SKM-1 treated with dmso at 0.1 percent for 144 hours (cell line): ENCODE results near the gene HEG1.

ENCODE experiments used
- DNase-seq: peaks from one replicate; lab custom pipeline; 2025; ENCODE audit not compliant: unreplicated experiment; lab: John Stamatoyannopoulos, UW

Gene HEG1

DNA sequence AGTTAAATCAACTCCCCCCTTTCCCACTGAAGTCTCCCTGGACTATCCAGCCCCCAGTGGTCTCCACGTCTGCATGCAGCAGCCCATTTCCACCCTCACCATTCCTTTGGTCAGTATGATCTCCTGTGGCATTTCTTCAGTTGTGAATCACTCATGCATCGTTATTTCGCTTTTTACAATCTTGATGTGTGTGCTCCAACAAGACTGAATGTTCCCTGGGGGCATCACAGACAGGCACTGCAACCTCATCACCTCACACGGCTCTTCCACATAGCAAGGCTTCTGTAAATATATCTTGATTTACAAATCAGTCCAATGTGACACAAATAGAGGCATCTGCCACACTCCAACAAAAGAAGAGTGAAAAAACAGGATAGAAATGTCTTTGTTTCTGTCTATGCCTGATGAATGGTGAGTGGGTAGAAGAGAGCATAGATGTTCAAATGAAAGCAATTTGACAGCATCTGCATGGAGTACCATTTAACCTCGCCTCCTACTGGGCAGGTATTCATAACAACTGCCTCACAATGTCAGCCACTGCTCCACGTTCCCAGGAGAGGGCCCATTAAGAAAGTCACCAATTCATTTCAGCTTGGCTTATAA is 5.2 kb downstream of the HEG1 start:
- no peak for DNase-seq

DNA sequence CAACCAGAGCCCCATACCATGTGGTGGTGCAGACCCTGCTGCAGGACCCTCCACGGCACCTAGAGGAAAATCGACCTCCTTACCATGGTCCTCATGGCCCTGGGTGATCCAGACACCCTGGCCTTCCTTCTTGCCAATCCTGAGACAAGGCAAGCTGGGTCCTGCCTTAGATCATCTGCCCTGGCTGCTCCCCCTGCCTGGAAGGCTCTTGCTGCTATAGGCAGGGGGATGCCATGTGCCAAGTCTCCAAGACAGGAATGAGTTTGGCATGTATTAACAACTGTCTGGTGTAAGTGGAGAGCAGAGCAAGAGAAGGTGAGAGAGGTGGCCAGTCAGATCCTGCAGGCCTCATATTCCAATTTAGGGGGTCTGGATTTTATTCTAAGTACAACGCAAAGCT is 7.5 kb downstream of the HEG1 start:
- DNase-seq: no peak

DNA sequence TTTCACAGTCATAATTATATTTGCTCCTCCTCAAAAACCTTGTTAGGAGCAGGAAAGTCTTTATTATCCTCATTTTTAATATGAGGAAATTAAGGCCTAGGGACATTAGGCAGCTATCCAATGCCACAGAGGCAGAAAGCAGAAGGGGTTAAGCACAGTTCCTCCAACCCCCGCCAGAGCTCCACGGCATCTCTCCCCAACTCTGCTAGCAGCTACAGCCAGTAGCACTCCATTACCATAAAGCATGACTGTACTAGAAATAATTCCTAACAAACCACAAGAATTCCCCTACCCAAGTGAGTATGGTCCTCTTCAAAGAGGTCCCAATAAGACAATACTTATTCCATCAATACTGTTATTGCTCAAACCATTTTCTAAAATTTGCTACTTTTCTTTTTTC is 9.8 kb downstream of the HEG1 start:
- no peak for DNase-seq

DNA sequence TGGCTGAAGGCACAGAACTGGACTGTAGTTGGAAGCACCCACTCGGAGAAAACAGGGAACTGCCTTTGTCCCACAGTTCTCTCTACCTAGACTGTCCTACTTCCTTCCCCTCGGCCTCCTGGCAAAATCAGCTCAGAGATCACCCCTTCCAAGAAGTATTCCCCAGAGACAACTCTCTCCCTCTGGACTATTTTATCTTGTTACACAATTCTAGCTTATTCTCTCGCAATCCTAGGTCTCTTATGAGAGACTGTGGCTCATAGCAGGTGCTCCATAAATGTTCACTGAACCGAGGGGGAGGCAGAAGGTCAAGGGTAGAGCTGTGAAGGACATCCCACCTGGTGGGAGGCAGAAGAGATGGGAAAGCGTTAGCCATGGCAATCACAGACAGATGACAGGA is 10.6 kb downstream of the HEG1 start:
- no peak for DNase-seq

DNA sequence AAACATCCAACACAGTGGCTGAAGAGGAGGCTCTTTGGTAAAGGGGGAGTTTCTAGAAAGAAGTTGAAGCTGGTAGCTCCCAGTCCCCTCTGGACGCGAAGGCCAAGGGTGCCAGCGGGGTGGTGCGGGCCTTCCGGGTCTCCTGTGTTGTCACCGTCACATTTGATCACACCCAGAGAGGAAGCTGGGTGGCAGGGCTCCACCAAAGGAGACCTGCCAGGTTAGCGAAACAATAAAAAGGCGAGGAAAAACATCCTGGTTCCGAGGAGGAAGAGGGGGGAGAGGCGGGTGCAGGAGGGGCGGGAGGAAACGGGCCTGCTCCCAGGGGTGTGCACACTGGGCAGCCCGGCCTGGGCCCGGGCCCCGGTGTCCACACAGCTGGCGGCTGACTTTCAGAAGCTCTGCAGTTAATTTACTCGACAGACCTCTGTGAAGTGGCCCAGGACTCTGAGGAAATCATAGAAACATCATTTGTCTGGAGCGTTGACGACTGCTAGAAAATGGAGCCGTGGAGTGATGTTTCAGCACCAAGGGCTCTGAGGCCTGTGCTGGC is 12.1 kb downstream of the HEG1 start:
- no peak for DNase-seq

DNA sequence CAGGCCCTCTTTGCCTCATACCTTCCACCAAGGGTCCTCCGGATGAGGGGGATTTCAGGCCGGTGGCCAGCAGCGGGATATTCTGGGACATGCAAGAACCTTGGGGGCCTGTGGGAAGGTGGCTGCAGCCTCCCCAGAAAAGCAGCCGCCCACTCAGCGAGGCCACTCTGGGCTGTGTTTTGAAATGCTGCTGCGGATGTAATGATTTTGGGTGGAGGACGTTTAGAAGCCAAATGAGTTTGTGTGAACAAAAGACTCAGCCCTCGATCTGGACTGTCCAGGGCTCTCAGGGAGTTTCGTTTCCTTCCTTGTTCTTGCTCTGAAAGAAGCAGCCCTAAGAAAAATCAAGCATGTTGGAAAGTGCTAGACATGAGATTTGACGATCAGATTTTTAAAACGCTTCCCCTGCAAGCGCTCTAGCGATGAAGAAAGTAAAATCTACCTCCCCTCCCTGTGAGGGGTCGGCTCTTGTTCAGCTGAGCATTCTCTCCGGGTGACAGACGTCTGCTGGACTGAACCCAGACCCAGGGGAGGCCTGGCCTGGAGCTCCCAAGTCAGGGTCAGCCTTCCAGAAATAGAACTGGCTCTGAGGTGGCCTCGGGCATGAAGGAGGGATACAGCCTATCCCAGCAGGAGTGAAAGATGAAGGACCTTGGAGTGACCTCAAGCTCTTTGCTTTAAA is 12.9 kb downstream of the HEG1 start:
- DNase-seq: no peak

DNA sequence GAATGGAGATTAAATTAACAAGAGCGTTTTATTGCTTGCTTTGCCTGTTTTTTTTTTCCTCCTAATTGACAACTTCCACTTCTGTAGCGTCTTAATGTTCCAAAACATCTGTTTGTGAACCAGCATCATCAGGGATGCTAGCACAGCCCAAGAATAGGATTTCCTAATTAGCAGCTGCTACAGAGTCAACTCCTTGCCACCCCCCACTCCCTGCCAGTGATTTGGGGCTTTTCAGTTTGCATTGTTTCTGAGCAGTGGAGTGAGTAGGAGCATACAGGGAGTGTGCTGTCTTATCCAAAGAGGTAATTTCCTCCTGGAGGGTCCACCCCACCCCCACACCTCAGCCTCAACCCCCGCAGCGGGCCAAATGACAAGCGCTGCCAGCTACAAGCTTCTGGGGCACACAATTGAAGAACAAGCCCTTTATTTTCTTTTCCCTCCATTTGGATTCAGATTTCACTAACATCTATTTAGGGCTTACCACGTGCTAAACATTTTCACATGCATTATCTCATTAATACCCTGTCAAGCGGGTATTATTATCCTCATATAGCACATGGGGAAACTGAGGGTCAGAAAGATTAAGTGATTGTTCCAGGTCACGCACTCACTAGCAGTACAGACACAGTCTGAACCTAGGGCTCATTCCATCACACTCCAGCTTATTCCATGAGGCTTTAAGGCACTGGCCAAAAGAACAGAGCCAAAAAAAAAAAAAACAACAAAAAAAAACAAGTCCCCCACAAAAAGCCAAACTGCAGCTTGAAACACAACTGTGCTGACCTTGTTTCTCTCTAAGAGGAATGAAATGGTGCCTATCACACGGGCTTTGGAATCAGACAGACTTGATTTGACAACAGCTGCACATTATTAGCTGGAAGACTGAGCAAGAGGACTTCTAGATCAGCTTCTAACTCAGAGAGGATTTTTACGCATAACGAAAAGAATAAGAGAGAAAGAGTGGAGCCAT is 16.4 kb downstream of the HEG1 start:
- DNase-seq: no peak

DNA sequence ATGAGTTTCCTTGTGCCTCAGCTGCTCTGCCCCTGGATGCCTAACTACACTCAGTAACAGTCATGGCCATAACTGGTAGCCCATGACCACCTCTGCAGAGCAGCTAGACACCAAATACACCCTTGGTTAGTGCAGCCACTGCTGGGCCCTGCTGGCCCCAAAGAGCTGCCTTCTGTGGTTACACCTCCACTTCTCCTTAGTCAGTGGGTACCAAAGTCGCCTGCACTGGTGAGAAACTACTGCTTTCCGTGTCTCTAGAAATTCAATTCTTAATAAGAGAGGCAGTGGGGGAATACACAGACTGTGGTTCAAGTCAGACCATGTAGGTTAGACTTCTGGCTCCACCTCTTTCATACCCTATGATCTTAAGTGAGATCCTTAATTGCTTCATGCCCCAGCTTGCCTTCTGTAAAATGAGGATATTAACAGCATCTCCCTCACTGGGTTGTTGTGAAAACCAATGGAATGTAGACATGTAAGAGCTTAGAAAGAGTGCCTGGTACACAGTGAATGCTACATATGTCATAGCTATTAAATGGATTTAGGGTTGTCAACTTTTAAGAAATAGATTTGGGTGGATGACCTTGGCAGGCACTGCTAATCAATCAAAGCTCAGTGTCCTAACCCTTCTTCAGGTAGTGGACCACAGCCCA is 18.2 kb downstream of the HEG1 start:
- no peak for DNase-seq

DNA sequence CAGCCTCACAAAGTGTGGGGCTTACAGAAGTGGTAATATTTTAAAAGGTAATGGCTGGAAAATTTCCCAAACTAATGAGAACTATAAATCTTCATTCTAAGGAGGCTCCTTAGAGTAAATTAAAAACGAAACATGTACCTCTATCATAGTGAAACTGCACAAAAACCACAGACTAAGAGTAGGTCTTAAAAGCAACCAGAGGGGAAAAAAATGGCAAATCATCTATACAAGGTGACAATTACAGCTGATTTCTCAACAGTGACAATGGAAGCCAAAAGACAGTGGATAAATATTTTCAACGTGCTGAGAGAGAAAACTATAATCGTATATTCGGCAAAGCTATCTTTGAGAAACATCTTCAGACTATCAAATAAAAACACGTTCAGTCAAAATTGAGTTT is 20.6 kb downstream of the HEG1 start:
- DNase-seq: no peak

DNA sequence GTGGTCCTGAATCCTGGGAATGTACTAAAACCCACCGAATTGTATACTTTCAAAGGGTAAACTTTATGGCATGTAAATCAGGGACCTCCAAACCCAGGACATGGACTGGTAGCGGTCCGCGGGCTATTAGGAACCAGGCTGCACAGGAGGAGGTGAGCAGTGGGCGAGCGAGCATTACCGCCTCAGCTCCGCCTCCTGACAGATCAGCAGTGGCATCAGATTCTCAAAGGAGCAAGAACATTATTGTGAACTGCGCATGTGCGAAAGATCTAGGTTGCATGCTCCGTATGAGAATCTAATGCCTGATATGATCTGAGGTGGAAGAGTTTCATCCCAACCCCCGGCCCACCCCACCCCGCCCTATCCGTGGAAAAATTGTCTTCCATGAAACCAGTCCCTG is 22.2 kb downstream of the HEG1 start:
- no peak for DNase-seq

DNA sequence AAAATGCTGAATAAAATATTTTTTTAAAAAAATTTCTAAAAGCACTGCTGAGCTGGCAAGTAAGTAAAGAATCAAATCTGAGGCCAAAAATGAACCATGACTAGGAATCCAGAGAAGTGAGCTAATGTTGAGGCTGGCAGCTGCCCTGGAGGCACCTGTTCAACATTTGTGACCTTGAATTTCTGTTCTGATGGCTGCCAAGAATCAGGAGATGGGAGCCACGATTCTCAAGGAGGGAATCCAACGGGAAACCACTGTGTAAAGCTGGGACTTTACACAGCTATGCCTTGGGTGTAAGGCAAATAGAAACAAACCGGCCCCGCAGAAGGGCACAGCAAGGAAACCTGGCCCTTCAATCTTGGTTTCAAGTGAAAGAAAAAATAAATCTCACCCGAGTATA is 22.7 kb downstream of the HEG1 start:
- DNase-seq: no peak

DNA sequence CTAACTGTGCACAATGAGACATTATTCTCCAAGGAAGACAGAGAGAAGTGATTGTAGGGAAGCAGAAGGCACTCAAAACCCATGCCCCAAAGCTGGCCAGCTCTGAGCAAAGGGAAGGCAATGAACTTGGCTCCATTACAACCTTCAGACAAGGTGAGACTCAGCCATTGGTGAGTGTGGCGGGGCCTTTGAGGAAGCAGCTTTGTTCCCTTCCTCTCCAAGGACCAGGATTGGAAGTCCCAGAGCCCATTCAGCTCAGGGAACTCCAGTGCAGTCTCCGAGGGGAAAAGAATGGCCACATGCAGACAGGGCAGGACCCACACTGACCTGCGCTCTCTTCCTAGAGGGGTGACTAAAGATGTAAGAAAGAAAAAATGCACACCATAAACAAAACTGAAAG is 23.1 kb downstream of the HEG1 start:
- no peak for DNase-seq

DNA sequence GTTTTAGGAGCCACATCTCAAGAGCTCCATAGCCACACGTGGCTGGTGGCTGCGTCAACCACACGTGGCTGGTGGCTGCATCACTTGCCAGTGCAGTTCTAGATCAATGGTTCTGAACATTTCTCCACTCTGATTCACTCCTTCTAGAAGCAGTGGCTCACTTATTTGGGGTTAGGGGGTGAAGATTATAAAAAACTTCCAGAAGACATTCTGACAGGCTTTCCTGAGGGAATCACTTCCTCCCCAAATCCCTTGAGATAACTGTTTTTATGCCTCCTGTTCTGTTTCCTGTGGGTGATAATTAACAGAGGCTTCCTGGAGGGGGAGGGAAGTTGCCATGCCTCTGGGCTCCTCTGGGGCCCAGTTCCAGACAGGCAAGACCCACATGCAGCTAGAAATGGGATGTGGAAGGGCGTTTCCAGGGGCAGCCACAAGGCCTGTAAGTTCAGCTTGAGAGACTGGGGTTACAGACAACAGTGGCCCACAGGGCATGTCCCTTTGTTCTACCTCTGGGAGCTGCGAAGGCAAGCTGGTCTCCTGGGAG is 23.6 kb downstream of the HEG1 start:
- no peak for DNase-seq

DNA sequence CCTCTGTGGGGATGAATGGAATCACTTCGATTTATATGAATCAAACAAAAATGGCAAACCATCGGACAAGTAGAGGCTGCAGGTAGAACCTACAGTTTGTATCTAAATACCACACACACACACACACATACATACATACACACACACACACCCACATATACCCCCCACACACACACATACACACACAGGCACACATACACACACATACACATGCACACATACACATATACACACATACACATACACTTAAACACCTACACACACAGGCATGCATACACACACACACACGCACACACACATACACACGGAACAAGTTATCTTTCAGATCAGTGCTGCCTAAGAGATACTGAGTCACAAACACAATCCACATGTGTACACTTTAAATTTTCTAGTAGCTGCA is 24.3 kb downstream of the HEG1 start:
- no peak for DNase-seq

DNA sequence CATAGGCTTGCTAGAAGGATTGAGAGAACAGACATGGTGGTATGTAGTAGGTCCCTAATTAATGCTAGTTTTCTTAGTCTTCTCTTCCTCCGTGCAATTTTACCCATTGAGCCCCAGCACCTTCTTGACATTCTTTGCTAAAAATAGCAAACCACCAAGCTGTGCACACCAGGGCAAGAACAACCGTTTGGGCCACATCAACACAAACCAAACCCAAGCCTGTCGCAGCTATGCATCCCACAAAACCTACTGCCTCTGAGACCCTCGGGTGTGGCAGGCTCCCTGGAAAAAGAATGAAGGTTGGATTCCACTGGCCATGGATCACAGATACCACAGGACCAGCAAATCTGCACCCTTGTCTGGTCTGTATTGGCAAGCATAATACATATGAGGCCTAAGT is 27.1 kb downstream of the HEG1 start:
- no peak for DNase-seq

DNA sequence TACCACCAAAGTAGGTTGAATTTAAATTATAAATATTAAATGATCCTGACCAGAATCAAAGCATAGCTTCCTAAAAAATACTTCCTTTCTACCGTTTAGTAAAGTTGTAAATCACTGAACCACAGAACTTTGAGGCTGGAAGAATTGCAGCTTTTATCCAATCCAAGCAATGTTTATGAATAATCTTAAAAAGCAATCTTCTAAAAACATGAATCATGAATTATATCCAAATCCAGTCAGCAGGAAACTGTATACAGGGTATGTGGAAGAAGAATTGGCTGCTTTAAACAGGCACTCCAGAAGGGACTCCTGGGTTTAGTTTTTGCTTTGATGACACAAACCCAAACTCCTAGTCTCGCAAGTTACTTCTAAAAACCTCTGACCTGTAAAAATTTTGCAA is 30.2 kb downstream of the HEG1 start:
- no peak for DNase-seq

DNA sequence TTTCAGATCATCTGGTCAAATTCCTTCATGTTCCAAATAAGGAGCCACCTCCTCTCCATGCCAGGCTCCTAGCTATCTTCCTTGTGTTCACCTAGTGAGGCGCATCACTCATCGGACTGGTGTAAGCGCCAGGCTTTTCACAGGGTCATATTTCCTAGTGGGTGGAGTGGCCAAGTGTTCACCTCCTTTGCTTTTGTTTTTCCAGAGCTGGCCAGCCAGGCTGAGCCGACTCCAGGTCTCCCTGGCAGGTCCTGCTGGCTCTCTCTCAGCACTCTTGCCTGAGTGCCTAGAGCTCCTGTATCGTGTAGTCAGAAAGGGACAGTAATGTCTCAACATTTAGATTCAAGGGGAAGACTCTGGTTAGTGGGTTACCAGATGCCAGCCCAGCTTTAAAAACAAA is 31.0 kb downstream of the HEG1 start:
- no peak for DNase-seq

DNA sequence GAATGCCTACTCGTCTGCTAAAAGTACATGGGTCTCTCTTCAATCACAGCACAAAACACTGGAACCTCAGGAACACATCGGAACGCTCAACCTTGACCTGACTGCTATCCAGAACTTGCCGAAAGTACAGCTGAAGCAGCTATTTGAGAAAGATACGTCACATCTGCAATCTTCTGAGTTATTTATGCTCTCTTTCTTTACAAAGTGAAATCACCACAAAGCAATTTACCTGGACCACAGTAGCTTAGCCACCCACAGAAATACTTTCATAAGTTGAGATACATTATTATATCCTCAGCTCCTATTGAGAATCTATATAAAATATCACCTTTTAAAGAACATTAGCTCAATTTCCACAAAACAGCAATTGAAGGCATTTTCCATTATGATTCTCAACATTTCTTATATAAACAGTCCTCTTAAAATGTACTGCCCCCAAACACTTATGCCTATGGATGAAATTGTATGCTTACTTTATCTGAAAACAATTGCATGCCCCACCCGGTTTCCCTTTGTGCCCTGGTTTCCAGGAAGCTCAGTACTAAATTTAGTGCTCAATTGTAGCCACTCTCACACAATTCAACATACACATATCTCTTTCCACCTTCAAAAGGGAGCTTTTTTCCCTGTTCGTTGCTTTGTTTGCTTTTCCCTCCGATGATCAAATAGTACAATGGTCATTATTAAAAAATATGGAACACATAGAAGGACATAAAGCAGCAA is 31.8 kb downstream of the HEG1 start:
- DNase-seq: no peak

DNA sequence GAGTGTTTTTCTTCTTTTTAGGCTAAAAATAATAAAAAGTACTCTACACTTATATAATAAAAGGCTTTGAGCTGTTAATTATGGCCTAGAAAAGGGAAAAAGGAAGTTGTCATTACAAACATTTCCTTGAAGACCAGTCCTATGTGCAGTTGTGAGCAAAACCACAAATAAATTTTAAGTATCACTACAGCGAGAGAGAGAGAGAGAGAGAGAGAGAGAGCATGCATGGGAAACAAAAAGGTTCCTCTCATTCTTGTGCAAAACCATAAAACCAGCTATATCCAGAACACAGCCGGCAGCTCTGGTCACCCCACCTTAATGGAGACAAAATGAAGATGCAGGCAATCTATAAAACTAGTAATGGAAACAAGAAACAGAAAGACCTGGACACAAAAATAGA is 33.6 kb downstream of the HEG1 start:
- DNase-seq: no peak

DNA sequence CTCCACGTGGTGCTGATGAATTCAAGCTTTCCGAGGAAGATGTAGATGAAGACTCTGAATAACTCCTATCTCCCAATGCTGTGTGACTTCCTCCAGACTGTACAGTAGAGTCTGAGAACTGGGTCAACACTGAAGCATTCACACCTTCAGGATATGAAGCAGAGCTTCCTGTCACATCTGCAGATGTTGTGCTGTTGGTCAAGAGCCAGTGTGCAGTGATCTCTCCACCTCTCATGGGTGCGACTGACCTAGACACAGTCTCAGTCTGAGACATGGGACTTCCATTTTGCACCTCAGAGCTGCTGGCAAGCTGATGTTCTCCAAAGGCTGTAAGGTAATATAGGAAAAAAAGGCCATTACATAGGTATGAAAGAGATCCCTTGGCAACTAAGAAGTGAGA is 36.5 kb downstream of the HEG1 start:
- DNase-seq: no peak
